ENCODE results near the gene SELENOO.

The SELENOO gene

GRCh38 chr22:50255099-50255498, 54.3 kb downstream of the SELENOO start:
- no peak for DNase-seq (ENCODE audit: low read depth in 2 of 2)

GRCh38 chr22:50255607-50256006, 54.8 kb downstream of the SELENOO start:
- no peak for DNase-seq (ENCODE audit: low read depth in 2 of 2)

GRCh38 chr22:50256258-50256862, 55.5 kb downstream of the SELENOO start:
- DNase-seq (ENCODE audit: low read depth in 2 of 2) = no peak

GRCh38 chr22:50257041-50257440, 56.2 kb downstream of the SELENOO start:
- DNase-seq (ENCODE audit: low read depth in 2 of 2) = no peak

- no peak for DNase-seq (ENCODE audit: low read depth in 2 of 2)
These were observed 56.9 kb downstream of the SELENOO start for GRCh38 chr22:50257451-50258360.

- no peak for DNase-seq (ENCODE audit: low read depth in 2 of 2)
These were observed 57.8 kb downstream of the SELENOO start for GRCh38 chr22:50258361-50259292.

- DNase-seq (ENCODE audit: low read depth in 2 of 2) = no peak
These were observed 58.5 kb downstream of the SELENOO start for GRCh38 chr22:50259302-50259701.

- DNase-seq (ENCODE audit: low read depth in 2 of 2) = no peak
These were observed 59.6 kb downstream of the SELENOO start for GRCh38 chr22:50260434-50260800.

- DNase-seq (ENCODE audit: low read depth in 2 of 2) = no peak
These were observed 60.2 kb downstream of the SELENOO start for GRCh38 chr22:50260801-50261614.

GRCh38 chr22:50261615-50262459, 61.0 kb downstream of the SELENOO start, which contains the start of gene MAPK12:
TSS of gene MAPK12 (minus strand) at chr22:50261683. CDS start at chr22:50261509, 174 bp downstream.
- no peak for DNase-seq (ENCODE audit: low read depth in 2 of 2)

GRCh38 chr22:50262460-50262911, 61.7 kb downstream of the SELENOO start:
- no peak for DNase-seq (ENCODE audit: low read depth in 2 of 2)

GRCh38 chr22:50262973-50263617, 62.3 kb downstream of the SELENOO start:
- DNase-seq (ENCODE audit: low read depth in 2 of 2) = no peak

GRCh38 chr22:50264104-50264745, 63.4 kb downstream of the SELENOO start:
- no peak for DNase-seq (ENCODE audit: low read depth in 2 of 2)

GRCh38 chr22:50264946-50265669, 64.3 kb downstream of the SELENOO start:
- no peak for DNase-seq (ENCODE audit: low read depth in 2 of 2)

- no peak for DNase-seq (ENCODE audit: low read depth in 2 of 2)
These were observed 66.2 kb downstream of the SELENOO start for GRCh38 chr22:50266994-50267393.
